Tibial nerve (tissue), 4 donors: Measurements from ENCODE around the gene PPOX. TPM values are rescaled to one million over a fixed set of nuclear protein-coding genes. Genes with fewer than 3 reads are reported as not detected.

Experiments
- DNase-seq, 2 donors: peaks; one replicate each; pipeline ENCODE4 v3.0.0-alpha.2; 2019; ENCODE audit warnings: low spot score in 2 of 2
- H3K27ac ChIP-seq, 4 donors: fragments of 200-600 bp; sonication (generic) in 3 of 4; one replicate each; pipeline ENCODE4 v1.5.1; 2017 to 2019; ENCODE audit warnings: mild to moderate bottlenecking in 1 of 4
- H3K27me3 ChIP-seq, 2 donors: fragments of 200-600 bp; sonication (generic) in 1 of 2; one replicate each; pipeline versions ENCODE4 v1.5.1 to v1.6.0; 2017 to 2019
- H3K36me3 ChIP-seq, 3 donors: fragments of 200-600 bp; sonication (generic); one replicate each; pipeline ENCODE4 v1.5.1; 2018 to 2019
- H3K4me1 ChIP-seq, 4 donors: fragments of 200-600 bp; sonication (generic) in 3 of 4; one replicate each; pipeline ENCODE4 v1.5.1; 2017 to 2019
- H3K4me3 ChIP-seq, 4 donors: fragments of 200-600 bp; sonication (generic) in 3 of 4; one replicate each; pipeline ENCODE4 v1.5.1; 2017 to 2019; ENCODE audit warnings: mild to moderate bottlenecking in 1 of 4, moderate library complexity in 1 of 4
- H3K9me3 ChIP-seq, 4 donors: fragments of 200-600 bp; sonication (generic) in 3 of 4; one replicate each; pipeline ENCODE4 v1.5.1; 2017 to 2019
- EP300 ChIP-seq, 2 donors: sonication (generic); formaldehyde crosslinking; IDR thresholded peaks; one replicate each; pipeline ENCODE4 v1.6.1; 2017; ENCODE audit warnings: antibody characterized with exemption in 2 of 2, mild to moderate bottlenecking in 1 of 2
- POLR2A ChIP-seq, 2 donors: fragments of 450-650 bp; IDR thresholded peaks; one replicate each; pipeline ENCODE4 v1.6.1; 2017; ENCODE audit warnings: antibody characterized with exemption in 2 of 2, mild to moderate bottlenecking in 2 of 2, moderate library complexity in 2 of 2
- WGBS, 2 donors: methylation state at CpG; one replicate each; pipeline ENCODE4 v1.1.5; 2018; 5-methylcytosine and 5-hydroxymethylcytosine counted together
- total RNA-seq, 4 donors: library from RNA; depleted of rRNA; stranded (reverse); fragments of >200 nt; gene quantifications; one replicate each; pipeline ENCODE4 v1.1.0, GENCODE V29; 2016
- TF ChIP-seq, protein P1 (sequence below), 5 experiments: fragments of 200-600 bp in 3 of 5; fragments of 450-650 bp in 2 of 5; sonication (generic) in 3 of 5; IDR thresholded peaks; one replicate each; pipeline ENCODE4 v1.5.1; 2016 to 2019; ENCODE audit warnings: antibody characterized with exemption in 5 of 5, mild to moderate bottlenecking in 3 of 5, moderate library complexity in 2 of 5

Gene PPOX
- total RNA-seq, 4 donors from 2014 or later, result 25.6 to 39.3 (median 26.5) TPM

DNA sequence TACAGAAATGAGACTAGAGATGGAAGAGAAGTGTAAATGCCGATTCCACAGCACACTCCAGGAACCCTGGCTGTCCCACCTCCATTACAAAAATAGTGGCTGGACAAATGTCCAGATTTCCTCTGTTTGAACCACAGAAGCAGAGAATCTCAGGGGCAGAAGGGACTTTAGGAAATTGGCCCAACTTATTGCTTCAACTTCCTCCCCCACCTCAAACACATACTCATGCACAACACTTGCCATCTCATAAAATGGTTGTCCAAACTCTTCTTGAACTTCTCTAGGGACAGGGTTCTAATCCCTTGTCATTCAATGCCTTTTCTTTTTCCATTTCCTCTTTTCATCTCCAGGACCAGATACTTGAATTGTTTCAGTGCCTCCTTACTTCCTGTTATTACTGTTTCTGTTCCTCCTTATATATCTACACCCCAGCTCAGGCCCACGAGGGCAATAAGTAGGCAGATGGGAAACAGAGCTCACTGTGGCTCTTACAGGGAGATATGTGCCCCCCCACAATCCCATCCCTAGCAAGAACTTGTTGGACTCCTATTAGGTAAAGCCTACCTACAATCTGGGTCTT, 19.6 kb downstream of the PPOX start:
- WGBS, 2 donors, result 31% methylated on average over 2 of the region's 2 CpGs
- DNase-seq, result no peak
- Histone ChIP-seq H3K9me3 (no peaks in the 10 kb centered on the region), H3K36me3 (peaks cover 0 to 3% (median 0%) of the 10 kb centered on the region in 3 donors), H3K27ac (peak overlapping the region in 3 of 4 donors; percentile 56 to 73 (median 62)), H3K4me1 (peaks cover 0 to 32% (median 12%) of the 10 kb centered on the region in 4 donors), H3K4me3 (no peak overlapping the region), H3K27me3 (no peaks in the 10 kb centered on the region)
- TF ChIP-seq POLR2A (IDR thresholded peaks at IDR 0.05), result no peak
- TF ChIP-seq EP300 (IDR thresholded peaks at IDR 0.05), result no peak
- TF ChIP-seq, protein P1, sequence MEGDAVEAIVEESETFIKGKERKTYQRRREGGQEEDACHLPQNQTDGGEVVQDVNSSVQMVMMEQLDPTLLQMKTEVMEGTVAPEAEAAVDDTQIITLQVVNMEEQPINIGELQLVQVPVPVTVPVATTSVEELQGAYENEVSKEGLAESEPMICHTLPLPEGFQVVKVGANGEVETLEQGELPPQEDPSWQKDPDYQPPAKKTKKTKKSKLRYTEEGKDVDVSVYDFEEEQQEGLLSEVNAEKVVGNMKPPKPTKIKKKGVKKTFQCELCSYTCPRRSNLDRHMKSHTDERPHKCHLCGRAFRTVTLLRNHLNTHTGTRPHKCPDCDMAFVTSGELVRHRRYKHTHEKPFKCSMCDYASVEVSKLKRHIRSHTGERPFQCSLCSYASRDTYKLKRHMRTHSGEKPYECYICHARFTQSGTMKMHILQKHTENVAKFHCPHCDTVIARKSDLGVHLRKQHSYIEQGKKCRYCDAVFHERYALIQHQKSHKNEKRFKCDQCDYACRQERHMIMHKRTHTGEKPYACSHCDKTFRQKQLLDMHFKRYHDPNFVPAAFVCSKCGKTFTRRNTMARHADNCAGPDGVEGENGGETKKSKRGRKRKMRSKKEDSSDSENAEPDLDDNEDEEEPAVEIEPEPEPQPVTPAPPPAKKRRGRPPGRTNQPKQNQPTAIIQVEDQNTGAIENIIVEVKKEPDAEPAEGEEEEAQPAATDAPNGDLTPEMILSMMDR (IDR thresholded peaks at IDR 0.05), result no peak

DNA sequence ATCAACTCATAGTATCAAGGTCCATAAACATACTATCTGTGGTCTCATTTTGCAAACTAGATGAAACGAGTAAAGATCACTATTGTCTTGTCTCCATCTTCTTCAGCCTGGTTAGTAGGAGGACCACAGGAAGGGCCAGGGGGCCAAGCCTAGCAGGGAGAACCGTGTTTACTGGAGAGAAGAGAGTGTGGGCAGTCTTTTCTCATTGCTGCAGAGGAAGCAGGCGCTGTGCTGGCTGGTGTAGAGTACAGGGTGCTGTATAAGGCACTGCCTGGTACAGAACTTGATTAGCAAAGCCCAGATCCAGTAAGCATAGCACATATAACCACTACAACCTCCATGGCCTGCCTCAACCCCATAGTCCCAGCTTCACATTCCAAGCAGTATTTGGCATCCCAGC, 21.1 kb downstream of the PPOX start:
- H3K4me3 ChIP-seq, result no peak overlapping the region
- TF ChIP-seq, protein P1 (IDR thresholded peaks at IDR 0.05), result no peak
- H3K27me3 ChIP-seq, result no peaks in the 10 kb centered on the region
- WGBS, 2 donors, result 70 to 72% methylated on average over 3 of the region's 3 CpGs
- DNase-seq, result no peak
- peaks cover 0 to 17% (median 0%) of the 10 kb centered on the region in 3 donors for H3K36me3 ChIP-seq
- no peak overlapping the region for H3K27ac ChIP-seq
- H3K9me3 ChIP-seq, result no peaks in the 10 kb centered on the region
- peaks cover 0 to 30% (median 13%) of the 10 kb centered on the region in 4 donors for H3K4me1 ChIP-seq

DNA sequence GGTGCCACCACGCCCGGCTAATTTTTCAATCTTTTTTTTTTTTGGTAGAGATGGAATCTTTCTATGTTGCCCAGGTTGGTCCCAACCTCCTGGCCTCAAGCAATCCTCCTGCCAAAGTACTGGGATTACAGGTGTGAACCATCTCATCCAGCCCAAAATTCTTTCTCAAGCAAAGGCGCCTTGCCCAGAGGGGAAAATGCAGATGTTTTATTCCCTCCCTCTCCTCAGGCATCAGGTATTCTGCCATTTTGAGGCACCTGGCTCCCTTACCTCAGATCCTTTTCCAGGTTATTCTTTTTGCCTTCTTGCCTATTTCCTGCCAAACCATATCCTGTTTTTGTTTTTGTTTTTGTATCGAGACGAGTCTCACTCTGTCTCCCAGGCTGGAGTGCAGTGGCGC, 22.2 kb downstream of the PPOX start:
- H3K4me1 ChIP-seq, result peaks cover 0 to 37% (median 22%) of the 10 kb centered on the region in 4 donors
- peaks cover 0 to 17% (median 0%) of the 10 kb centered on the region in 3 donors for H3K36me3 ChIP-seq
- 72 to 82% methylated on average over 6 of the region's 6 CpGs for WGBS, 2 donors
- no peak overlapping the region for H3K4me3 ChIP-seq
- no peak overlapping the region for H3K27ac ChIP-seq
- H3K9me3 ChIP-seq, result no peaks in the 10 kb centered on the region
- no peaks in the 10 kb centered on the region for H3K27me3 ChIP-seq
- DNase-seq, result no peak
- no peak for TF ChIP-seq EP300 (IDR thresholded peaks at IDR 0.05)
- TF ChIP-seq POLR2A (IDR thresholded peaks at IDR 0.05), result no peak

DNA sequence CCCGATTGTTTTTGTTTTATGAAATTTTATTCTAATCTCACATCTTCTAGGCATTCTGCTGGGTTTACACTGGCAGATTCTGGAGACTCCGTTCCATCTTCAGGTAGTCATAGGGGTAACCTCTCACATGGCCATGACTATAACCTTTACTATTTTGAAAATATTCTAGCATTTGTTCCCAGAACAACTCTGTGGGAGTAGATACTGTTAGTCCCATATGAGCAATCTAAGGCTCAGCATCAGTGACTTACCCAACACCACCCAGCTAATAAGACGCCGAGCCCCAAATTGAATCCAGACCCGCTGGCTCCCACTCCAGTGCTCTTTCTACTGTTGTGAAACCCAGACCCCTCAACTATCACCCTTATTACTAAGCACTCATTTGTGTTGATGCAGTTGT, 22.8 kb downstream of the PPOX start:
- WGBS, 2 donors, result 78 to 83% methylated on average over 5 of the region's 5 CpGs
- no peaks in the 10 kb centered on the region for H3K27me3 ChIP-seq
- no peak overlapping the region for H3K4me3 ChIP-seq
- DNase-seq, result no peak
- H3K4me1 ChIP-seq, result peaks cover 0 to 43% (median 25%) of the 10 kb centered on the region in 4 donors
- peak overlapping the region in 1 of 4 donors; percentile 26 for H3K27ac ChIP-seq
- H3K36me3 ChIP-seq, result peaks cover 0 to 17% (median 0%) of the 10 kb centered on the region in 3 donors
- H3K9me3 ChIP-seq, result no peaks in the 10 kb centered on the region
- TF ChIP-seq EP300 (IDR thresholded peaks at IDR 0.05) (peak in 1 of 2 donors; percentile 50), POLR2A (IDR thresholded peaks at IDR 0.05) (no peak)
- TF ChIP-seq, protein P1 (IDR thresholded peaks at IDR 0.05), result no peak

DNA sequence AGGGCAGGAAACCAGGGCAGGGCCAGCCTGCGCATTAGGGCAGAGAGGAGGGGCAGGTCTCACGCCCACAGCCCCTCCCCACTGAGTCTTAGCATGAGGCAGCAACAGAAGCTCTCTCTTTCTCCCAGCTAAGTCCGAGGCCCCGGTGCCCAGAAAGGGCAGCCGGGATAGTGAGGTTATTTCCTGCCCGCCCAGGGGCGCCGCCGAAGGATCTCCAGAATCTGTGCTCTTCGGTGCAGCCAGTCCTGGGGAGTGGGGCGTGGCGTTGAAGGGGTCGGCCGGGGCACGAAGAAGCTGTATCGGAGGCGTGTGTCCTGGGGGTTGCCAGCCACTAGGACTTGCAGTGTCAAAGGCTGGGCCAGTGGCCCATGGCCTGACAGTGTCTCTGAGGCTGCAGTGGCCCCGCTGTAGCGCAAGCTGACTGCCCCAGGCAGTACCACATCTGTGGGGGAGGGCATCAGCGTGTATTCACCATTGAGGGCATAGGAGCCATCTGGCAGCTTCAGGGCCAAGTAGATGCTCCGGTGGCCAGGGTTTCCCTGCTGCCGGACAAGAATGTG, 24.8 kb downstream of the PPOX start:
- DNase-seq, result no peak
- no peaks in the 10 kb centered on the region for H3K27me3 ChIP-seq
- no peak overlapping the region for H3K4me3 ChIP-seq
- H3K9me3 ChIP-seq, result no peaks in the 10 kb centered on the region
- H3K4me1 ChIP-seq, result peaks cover 0 to 46% (median 30%) of the 10 kb centered on the region in 4 donors
- TF ChIP-seq, protein P1 (IDR thresholded peaks at IDR 0.05), result no peak
- no peak for TF ChIP-seq EP300 (IDR thresholded peaks at IDR 0.05)
- no peak for TF ChIP-seq POLR2A (IDR thresholded peaks at IDR 0.05)
- H3K27ac ChIP-seq, result peak overlapping the region in 2 of 4 donors; percentile 8 to 28
- 42 to 55% methylated on average over 20 to 21 of the region's 22 CpGs for WGBS, 2 donors
- peaks cover 0 to 17% (median 0%) of the 10 kb centered on the region in 3 donors for H3K36me3 ChIP-seq
